Measurements from ENCODE around the gene C3orf85.

GRCh38 chr3:109143646-109144045, 7.1 kb downstream of the C3orf85 start:
- TF ChIP-seq POLR2A (IDR thresholded peaks at IDR 0.05) (no peak), CTCF (IDR thresholded peaks at IDR 0.05) (no peak)

Measured in adrenal gland (tissue), 5 donors.